VCaP (cell line): ENCODE measurements around the gene ARHGEF40.

Experiments used
- H3K27ac ChIP-seq: fragments of 450-650 bp; 2 replicates; pipeline ENCODE4 v1.5.1; 2017
- TF ChIP-seq, protein P1 (sequence below): fragments of 450-650 bp; conservative IDR thresholded peaks from 2 replicates; pipeline ENCODE4 v1.5.1; 2017; ENCODE audit warnings: mild to moderate bottlenecking, moderate library complexity

Gene ARHGEF40

DNA sequence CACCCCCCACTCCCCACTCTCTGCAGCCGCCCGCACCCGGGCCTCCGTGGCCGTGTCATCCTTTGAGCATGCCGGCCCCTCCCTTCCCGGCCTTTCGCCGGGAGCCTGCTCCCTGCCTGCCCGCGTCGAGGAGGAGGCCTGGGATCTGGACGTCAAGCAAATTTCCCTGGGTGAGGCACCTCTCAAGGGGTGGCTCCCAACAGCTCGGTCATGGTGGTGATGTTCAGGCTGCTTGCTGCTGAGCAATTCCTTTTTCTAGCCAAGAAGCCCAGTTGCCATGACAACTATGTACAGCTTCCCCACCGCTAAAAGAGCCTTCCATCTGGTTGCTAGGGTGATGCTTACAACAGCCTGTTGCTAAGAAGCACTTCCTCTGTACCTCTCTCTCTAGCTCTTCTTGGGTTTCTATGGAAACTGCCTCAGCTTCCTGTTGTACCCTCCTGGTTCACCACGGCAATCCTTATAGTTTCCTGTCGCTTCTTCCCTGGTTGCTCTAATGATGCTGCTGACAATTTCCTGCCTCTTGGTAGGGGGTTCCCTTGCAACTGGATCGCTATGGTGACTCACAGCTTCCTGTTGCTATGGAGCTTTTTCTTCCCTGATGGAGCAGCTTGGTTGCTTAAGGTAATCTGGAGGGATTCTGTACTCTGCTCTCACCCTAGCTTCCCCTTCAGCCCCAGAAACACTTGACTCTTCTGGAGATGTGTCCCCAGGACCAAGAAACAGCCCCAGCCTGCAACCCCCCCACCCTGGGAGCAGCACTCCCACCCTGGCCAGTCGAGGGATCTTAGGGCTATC lies 17.4 kb downstream of the ARHGEF40 start:
- TF ChIP-seq, protein P1, sequence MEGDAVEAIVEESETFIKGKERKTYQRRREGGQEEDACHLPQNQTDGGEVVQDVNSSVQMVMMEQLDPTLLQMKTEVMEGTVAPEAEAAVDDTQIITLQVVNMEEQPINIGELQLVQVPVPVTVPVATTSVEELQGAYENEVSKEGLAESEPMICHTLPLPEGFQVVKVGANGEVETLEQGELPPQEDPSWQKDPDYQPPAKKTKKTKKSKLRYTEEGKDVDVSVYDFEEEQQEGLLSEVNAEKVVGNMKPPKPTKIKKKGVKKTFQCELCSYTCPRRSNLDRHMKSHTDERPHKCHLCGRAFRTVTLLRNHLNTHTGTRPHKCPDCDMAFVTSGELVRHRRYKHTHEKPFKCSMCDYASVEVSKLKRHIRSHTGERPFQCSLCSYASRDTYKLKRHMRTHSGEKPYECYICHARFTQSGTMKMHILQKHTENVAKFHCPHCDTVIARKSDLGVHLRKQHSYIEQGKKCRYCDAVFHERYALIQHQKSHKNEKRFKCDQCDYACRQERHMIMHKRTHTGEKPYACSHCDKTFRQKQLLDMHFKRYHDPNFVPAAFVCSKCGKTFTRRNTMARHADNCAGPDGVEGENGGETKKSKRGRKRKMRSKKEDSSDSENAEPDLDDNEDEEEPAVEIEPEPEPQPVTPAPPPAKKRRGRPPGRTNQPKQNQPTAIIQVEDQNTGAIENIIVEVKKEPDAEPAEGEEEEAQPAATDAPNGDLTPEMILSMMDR, result no peak
- no peak overlapping the region for H3K27ac ChIP-seq

- no peak overlapping the region for H3K27ac ChIP-seq
- TF ChIP-seq, protein P1, result no peak
Measured at GRCh38 chr14:21088687-21089086, 18.6 kb downstream of the ARHGEF40 start.

GRCh38 chr14:21089271-21089670 lies 19.2 kb downstream of the ARHGEF40 start:
- no peak overlapping the region for H3K27ac ChIP-seq
- TF ChIP-seq, protein P1, result no peak

DNA sequence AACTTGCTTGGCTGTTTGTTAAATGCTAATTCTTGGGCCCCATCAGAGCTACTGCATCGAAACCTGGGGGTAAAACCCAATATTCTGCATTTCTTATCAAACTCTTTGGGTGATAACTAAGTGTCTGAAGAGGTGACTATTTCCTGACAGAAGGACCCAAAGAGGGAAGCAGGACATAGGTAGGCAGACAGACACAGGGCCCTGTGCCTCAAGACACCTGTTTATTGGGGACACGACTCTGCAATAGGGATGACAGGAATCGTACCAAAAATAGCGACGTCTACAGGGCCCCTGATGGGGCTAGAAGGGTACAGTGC lies 19.7 kb downstream of the ARHGEF40 start:
- H3K27ac ChIP-seq, result no peak overlapping the region

GRCh38 chr14:21090194-21090939 lies 20.3 kb downstream of the ARHGEF40 start:
- H3K27ac ChIP-seq, result no peak overlapping the region
- TF ChIP-seq, protein P1, result peak; percentile 36

More for the DNA sequence above, 19.7 kb downstream of the ARHGEF40 start:
- TF ChIP-seq, protein P1, result no peak

DNA sequence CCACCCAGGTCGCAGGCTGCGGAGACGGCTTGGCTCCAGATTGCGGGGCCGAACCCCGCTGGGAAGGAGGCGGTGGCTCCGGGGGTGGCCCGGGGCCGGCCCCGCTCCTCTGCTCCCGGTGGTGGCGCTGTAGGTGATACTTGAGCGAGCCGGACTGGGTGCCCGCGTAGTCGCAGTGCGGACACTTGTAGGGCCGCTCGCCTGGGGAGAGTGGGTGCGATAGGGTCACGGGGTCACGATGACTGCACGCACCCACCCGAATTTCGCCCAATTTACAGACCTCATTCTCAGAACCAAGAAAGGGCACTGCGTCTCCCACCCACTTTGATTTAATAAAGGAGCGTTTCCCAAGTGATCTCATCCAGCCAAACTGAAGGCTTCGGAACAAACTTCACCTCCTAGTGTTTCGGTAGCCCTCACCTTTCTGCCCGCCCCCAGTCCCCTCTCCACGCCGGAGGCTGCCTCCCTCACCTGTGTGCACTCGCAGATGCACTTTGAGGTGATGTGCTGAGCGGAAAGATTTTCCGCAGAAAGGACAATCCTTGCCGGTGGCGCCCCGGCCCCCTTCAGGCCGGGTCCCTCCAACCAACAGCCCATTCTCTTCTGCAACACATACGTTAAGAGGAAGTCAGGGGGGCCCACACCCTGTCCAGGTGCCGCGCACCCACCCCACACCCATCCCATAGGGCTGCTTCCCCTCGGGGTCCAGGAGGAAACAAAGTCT lies 21.0 kb downstream of the ARHGEF40 start:
- TF ChIP-seq, protein P1, result no peak
- H3K27ac ChIP-seq, result no peak overlapping the region

DNA sequence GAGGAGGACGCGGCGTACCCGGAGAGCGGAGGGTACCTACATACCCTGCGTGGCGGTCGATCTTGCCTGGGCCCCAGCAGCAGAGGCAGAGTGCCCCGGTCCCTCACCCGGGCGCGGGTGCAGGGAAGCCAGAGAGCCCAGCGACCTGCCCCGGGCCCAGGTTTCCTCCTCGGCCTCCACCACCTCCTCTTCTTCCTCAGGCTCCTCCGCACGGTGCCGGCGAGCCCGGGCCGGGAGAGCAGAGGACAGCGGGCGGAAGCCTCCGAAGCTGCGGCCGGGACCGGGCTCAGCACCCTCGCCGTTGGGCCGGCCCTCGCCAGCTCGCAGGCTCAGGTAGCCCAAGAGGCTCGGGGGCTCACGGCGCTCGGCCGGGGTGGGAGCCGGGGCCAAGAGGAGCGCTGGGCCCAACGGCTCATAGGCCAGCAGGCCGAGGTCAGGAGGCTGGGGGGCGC lies 21.7 kb downstream of the ARHGEF40 start:
- no peak overlapping the region for H3K27ac ChIP-seq
- TF ChIP-seq, protein P1, result no peak
